NCI-H128 (cell line): ENCODE measurements around the gene DLG5.

Experiments
- DNase-seq: peaks from one replicate; lab custom pipeline; 2025; ENCODE audit not compliant: unreplicated experiment; lab: John Stamatoyannopoulos, UW

Gene DLG5

DNA sequence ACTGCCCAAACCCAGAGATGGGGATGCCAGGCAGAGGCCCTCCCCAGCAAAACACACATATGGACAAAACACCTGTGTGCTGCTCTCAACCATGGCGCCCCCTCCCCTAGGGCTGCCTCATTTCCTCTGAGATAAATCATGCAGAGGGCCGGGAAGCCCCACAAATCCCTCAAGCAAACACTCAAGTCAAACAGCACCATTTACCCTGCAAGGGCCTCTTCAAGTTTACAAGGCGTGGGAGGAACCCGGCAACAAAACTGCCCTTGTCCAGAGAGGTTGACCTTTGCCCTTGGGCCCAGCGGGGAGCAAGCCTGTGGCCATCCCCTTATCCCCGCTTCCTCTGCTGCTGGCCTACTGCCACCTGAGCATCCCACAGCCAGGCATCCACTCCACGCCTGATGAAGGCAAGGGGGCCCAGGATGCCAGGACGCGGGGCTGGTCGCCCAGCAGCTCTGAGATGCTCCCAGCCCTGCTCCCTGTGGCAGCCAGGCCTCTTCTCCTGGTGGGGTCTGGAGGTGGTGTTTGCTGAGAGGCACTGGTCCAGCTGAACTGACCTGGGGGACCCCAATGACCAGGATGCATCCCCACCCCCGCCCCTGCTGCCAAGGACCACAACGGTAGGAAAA is 77.4 kb downstream of the DLG5 start:
- DNase-seq = no peak

DNA sequence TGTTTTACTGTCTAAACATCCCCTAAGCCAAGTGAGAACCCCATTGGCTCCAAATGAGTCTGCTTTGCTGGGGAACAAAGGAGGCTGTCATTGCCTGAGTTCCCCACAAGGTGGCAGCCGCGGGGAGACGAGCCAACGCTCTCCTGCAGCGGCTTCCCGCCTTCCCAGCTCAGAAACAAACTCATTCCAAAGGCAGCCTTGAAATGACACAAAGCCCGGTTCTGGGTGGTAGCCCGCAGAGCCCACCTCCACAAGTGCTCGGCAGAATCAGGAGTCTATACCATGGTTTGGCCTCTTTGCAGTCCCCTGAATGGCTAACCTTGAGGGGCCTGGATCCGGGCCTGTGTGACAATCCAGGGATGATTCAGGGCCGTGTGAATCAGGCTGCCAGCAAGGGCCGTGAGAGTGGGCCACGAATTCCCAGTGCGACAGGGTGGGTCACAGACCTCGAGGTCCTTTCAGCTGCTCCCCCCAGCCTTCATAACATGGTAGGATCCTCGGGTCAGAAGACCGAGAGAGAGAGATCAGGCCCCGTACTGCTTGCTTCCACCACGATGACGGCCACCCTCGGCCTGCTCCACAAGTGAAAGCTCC is 79.7 kb downstream of the DLG5 start:
- peak; percentile 30 for DNase-seq

DNA sequence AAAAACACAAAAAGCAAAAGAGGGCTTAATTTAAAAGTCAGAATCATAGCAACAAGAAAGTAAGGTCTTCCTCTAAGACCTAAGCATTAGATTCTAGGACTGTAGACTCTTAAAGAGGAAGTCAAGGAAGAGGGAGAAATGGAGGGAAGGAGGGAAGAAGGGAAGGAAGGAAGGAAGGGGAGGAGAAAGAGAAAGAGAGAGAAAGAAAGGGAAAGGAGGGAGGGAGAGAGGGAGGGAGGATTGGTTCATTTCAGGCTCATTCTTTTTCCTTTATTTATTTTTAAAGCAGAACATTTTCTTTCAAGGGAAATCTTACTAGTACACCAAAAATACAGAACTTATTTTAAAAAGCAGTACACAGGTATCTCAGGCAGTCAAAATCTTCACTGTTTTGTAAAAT is 81.1 kb downstream of the DLG5 start:
- no peak for DNase-seq

DNA sequence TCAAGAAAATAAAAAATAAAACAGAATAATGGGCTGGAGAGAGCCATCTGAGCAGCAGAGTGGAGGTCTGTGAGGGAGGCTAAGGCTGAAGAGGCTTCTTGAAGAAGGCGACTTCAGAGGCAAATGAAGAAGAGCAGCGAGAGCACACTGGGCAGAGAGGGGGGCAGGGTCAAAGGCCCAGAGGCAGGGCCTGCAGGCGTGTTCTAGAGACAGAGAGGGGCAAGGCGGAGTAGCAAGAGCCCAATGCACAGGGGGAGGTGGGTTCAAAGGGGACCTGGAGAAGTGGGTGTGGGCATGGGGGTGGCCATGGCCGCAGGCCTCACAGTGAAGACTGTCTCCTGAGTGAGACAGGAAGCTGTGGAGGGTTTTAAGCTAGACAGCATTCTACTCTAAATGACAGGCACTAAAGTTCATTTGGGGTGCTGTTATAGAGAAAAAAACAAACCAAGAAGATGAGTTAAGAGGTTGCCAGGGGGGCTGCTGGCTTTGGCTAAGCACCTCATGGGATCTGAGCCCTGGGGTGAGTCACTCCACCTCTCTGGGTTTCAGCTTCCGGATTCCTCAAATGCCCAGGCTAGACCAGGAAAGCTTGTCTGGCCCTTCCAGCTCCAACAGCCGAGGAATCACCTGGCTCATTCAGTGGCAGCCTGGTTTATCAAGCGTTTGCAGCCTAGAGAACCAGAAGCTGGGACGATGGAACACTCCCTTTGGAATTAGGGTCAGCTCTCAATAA is 81.7 kb downstream of the DLG5 start:
- no peak for DNase-seq

- DNase-seq = no peak
Observed at GRCh38 chr10:77844177-77844576, 82.4 kb downstream of the DLG5 start.

DNA sequence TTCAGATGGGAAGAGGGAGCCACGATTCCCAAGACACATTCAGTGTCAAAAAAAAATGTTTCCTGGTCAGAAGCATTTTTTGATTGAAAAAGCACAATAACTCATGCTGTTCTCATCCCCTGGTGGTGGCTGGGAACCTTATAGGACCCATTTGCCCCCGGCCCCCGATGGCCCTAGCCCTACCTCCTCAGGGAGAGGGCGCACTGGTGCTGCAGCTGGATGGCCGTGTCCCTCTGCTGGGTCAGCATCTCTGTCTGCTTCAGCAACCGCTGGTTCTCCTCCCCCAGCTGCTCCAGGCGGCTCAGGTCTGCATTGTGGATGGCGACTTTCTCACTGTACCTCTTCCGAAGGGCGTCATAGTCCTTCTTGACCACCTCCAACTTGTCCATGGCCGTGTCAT is 83.3 kb downstream of the DLG5 start:
- DNase-seq = no peak

DNA sequence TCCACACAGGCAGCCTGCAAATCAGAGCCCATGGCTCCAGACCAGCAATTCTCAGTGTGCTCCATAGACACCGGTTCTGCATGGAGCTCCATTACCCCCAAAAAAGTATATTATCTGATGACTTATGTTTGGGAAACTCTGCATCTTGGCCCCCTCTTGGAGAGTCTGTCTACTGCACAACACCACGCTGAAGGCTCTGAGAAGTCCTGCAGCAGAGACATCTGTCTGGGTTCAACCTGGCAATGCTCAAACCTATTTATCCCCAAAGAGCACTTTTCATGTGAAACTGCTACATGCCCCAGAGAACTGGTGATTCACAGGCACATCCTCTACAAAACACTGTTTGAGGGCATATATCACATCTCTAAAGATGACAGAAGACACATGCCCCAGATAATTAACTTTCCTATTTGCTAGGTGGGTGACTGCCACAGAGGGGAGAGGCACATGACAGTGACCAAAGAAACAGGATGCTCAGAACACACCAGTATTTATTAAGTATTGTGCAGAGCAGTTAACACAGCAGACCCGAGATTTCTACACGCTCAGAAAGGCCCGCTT is 83.8 kb downstream of the DLG5 start:
- no peak for DNase-seq

- DNase-seq = no peak
Observed at GRCh38 chr10:77841711-77842375, 84.7 kb downstream of the DLG5 start.

GRCh38 chr10:77840636-77841035 is 85.9 kb downstream of the DLG5 start:
- no peak for DNase-seq

- no peak for DNase-seq
Observed at GRCh38 chr10:77837925-77838595, 88.5 kb downstream of the DLG5 start.

- peak; percentile 1 for DNase-seq
Observed at GRCh38 chr10:77837248-77837924, 89.2 kb downstream of the DLG5 start.

GRCh38 chr10:77836299-77836820 is 90.2 kb downstream of the DLG5 start:
- DNase-seq = no peak

DNA sequence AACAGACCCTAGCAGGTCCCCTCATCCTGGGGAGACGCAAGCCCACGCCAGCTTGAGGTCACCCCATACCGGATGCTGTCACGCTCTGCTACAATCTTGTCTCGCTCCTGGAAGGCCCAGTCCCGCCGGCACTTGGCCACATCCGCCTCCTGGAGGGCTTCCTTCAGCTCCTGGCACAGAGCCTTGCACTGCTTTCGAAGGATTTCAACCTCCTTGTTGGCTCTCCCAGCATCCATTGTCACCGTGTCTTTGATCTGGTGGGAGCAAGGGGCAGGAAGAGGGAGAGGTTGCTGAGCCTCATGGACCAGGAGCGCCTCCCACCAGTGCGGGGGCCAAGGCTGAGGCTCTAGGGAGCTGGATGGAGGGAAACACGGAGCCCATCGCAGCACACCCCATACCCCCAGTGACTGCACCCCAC is 90.9 kb downstream of the DLG5 start:
- no peak for DNase-seq

- DNase-seq = no peak
Observed at GRCh38 chr10:77834943-77835668, 91.4 kb downstream of the DLG5 start.

DNA sequence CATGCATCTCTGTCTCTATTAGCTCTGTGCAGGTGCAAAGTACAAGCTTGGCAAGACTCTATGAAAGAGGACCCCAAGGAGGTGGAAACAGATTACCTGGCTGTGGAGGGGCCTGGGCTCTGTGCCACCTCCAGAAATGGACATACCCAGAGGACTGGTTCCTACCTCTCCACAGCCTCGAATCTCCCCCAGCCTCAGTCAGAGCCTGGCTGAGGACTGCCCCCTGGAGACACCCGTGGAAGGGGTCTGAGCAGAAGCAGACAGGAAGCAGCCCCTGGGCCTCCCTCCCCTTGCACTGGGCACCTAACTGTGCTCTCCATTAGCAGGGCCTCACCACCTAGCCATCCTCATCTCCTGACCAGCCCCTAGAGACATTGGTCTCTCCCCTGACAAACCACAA is 92.0 kb downstream of the DLG5 start:
- no peak for DNase-seq

DNA sequence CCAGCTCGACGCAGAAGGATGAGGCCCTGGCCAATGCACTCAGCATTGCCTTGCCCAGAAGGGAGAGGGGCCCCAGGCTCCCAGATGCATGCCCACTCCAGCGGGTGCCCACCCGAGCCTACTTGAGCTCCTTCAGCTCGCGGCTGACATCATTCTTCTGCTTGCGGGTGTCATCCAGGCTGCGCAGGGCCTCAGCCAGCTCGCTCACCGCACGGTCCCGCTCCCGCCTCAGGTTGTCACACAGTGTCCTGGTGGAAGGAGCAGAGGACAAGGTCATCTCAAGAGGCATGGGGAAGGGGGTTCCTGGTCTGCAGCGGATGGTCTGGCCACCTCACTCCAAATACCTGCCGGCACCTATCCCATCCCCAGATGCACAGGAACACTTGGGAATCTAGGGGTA is 92.8 kb downstream of the DLG5 start:
- DNase-seq = no peak

- no peak for DNase-seq
Observed at GRCh38 chr10:77833225-77833624, 93.3 kb downstream of the DLG5 start.

DNA sequence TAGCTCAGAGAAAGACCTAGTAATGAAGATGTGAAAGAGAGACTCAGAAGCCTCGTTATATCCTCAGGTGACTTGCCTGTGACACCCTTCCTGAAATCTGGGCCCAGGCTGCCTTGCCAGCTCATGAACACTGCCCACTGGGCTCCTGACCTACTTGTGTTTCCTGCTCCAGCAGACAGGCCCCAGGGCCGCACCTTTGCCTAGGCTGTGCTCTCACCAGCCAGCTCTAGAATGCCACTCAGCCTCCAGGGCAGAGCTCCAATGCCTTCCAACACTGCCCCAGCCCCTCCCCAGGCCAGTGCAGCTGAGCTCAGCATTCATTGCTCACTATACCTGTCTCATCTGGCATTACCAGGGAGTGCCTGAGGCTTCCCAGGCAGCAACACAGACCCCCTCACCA is 94.3 kb downstream of the DLG5 start:
- no peak for DNase-seq

DNA sequence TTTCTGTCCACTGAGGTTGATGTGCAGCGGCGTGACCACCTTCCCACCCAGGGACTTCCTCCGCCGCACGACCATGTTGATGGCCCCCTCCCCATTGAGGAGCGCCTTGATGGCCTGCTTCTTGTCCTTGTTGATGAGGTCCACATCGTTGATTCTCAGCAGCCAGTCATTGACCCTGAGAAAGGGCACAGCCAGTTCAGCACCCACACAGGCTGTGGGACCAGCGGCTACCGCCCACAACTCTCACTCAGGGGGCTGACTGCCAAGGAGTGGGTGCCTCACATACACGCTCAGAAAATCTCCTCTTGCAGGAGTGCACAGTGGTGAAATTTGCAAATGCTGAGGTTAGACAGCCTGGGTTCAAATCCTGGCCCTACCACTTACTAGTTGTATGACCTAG is 97.2 kb downstream of the DLG5 start:
- no peak for DNase-seq

- DNase-seq = no peak
Observed at GRCh38 chr10:77828377-77828776, 98.2 kb downstream of the DLG5 start.
